Hematopoietic multipotent progenitor cell treated with erythropoietin and hydrocortisone succinate and interleukin-3 and kit ligand, for 6 days (in vitro differentiated cells): Measurements from ENCODE around the gene UBE2L5.
A peak's percentile ranks its signal among the peaks of the same experiment; 100 is the strongest.

Experiments
- DNase-seq: peaks from one replicate; pipeline ENCODE4 v3.0.0-alpha.2; 2015

UBE2L5 gene

GRCh38 chr13:30477346-30478195 is 55.3 kb downstream of the UBE2L5 start:
- peak; percentile 55 for DNase-seq
